Osteocyte (in vitro differentiated cells): ENCODE data around the gene LRRC8D. TPM values are rescaled to one million over a fixed set of nuclear protein-coding genes. Genes with fewer than 3 reads are reported as not detected.

Experiments
- DNase-seq: peaks from one replicate; pipeline ENCODE4 v3.0.0; 2021; ENCODE audit warnings: mixed read lengths; ENCODE audit not compliant: unreplicated experiment; ENCODE audit errors: extremely low spot score
- H3K27ac Mint-ChIP-seq: one replicate; pipeline ENCODE4 v1.8.0; 2021; ENCODE audit warnings: mild to moderate bottlenecking, mixed read lengths; ENCODE audit not compliant: unreplicated experiment
- H3K27me3 Mint-ChIP-seq: one replicate; pipeline ENCODE4 v1.8.0; 2021; ENCODE audit warnings: mixed read lengths; ENCODE audit not compliant: unreplicated experiment
- H3K36me3 Mint-ChIP-seq: one replicate; pipeline ENCODE4 v1.8.0; 2021; ENCODE audit warnings: mixed read lengths; ENCODE audit not compliant: unreplicated experiment
- H3K4me1 Mint-ChIP-seq: one replicate; pipeline ENCODE4 v1.8.0; 2021; ENCODE audit warnings: mixed read lengths; ENCODE audit not compliant: unreplicated experiment
- H3K4me3 Mint-ChIP-seq: one replicate; pipeline ENCODE4 v1.8.0; 2021; ENCODE audit warnings: mild to moderate bottlenecking, moderate library complexity, mixed read lengths; ENCODE audit not compliant: unreplicated experiment
- H3K9me3 Mint-ChIP-seq: one replicate; pipeline ENCODE4 v1.8.0; 2021; ENCODE audit warnings: mixed read lengths; ENCODE audit not compliant: unreplicated experiment
- total RNA-seq: library from RNA; stranded (reverse); gene quantifications from 2 replicates; pipeline ENCODE4 v1.2.1, GENCODE V29; 2021
- TF ChIP-seq, protein P1 (sequence below): fragments of 200-600 bp; sonication (generic); IDR thresholded peaks from 2 replicates; pipeline ENCODE4 v1.5.0; 2021; ENCODE audit warnings: antibody characterized with exemption, mild to moderate bottlenecking, moderate library complexity

LRRC8D gene
- total RNA-seq, 1 donor from 2014 or later, result 20.4 TPM

GRCh38 chr1:89928506-89928905 lies 107.7 kb downstream of the LRRC8D start:
- Mint-ChIP-seq H3K9me3 (no peaks in the 10 kb centered on the region), H3K4me1 (no peaks in the 10 kb centered on the region), H3K27me3 (no peaks in the 10 kb centered on the region), H3K27ac (no peak overlapping the region), H3K4me3 (no peak overlapping the region), H3K36me3 (peaks cover 20% of the 10 kb centered on the region)
- TF ChIP-seq, protein P1, sequence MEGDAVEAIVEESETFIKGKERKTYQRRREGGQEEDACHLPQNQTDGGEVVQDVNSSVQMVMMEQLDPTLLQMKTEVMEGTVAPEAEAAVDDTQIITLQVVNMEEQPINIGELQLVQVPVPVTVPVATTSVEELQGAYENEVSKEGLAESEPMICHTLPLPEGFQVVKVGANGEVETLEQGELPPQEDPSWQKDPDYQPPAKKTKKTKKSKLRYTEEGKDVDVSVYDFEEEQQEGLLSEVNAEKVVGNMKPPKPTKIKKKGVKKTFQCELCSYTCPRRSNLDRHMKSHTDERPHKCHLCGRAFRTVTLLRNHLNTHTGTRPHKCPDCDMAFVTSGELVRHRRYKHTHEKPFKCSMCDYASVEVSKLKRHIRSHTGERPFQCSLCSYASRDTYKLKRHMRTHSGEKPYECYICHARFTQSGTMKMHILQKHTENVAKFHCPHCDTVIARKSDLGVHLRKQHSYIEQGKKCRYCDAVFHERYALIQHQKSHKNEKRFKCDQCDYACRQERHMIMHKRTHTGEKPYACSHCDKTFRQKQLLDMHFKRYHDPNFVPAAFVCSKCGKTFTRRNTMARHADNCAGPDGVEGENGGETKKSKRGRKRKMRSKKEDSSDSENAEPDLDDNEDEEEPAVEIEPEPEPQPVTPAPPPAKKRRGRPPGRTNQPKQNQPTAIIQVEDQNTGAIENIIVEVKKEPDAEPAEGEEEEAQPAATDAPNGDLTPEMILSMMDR, result no peak
- DNase-seq, result no peak

DNA sequence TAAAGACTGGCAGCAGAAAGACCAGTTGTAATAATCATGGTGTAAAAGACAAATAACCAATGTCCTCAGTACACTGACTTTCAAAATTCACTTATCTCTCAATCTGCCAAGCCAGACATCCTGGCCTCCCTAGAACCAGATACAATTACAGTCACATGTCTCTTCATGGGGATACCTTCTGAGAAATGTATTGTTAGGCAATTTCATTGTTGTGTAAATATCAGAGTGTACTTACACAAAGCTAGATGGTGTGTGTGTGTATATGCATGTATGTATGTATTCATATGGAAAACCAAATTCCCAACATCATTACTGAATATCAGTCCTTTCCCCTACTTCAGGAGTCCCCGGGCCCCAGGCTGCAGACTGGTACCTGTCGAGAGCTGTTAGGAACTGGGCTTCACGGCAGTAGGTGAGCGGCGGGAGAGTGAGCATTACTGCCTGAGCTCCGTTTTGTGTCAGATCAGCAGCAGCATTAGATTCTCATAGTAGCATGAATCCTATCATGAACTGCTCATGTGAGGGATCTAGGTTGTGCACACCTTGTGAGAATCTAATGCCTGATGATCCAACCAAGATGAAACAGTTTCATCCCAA lies 108.7 kb downstream of the LRRC8D start:
- Mint-ChIP-seq H3K4me1 (no peaks in the 10 kb centered on the region), H3K27ac (no peak overlapping the region), H3K36me3 (peaks cover 22% of the 10 kb centered on the region), H3K9me3 (no peaks in the 10 kb centered on the region), H3K4me3 (no peak overlapping the region), H3K27me3 (no peaks in the 10 kb centered on the region)
- TF ChIP-seq, protein P1, result no peak
- DNase-seq, result no peak

- TF ChIP-seq, protein P1, result no peak
- Mint-ChIP-seq H3K27me3 (no peaks in the 10 kb centered on the region), H3K27ac (no peak overlapping the region), H3K9me3 (no peaks in the 10 kb centered on the region), H3K4me1 (no peaks in the 10 kb centered on the region), H3K36me3 (peaks cover 26% of the 10 kb centered on the region), H3K4me3 (no peak overlapping the region)
- no peak for DNase-seq
Observed at GRCh38 chr1:89930579-89930978, 109.7 kb downstream of the LRRC8D start.

- Mint-ChIP-seq H3K36me3 (peaks cover 26% of the 10 kb centered on the region), H3K9me3 (no peaks in the 10 kb centered on the region), H3K4me3 (no peak overlapping the region), H3K27me3 (no peaks in the 10 kb centered on the region), H3K4me1 (peaks cover 2% of the 10 kb centered on the region), H3K27ac (no peak overlapping the region)
- DNase-seq, result no peak
- TF ChIP-seq, protein P1, result no peak
Observed at GRCh38 chr1:89931964-89932363, 111.1 kb downstream of the LRRC8D start.

GRCh38 chr1:89932598-89933364 lies 111.9 kb downstream of the LRRC8D start:
- DNase-seq, result no peak
- Mint-ChIP-seq H3K4me3 (no peak overlapping the region), H3K4me1 (peaks cover 3% of the 10 kb centered on the region), H3K36me3 (peaks cover 26% of the 10 kb centered on the region), H3K27ac (no peak overlapping the region), H3K27me3 (no peaks in the 10 kb centered on the region), H3K9me3 (no peaks in the 10 kb centered on the region)
- TF ChIP-seq, protein P1, result no peak
